A549 (cell line): Measurements from ENCODE around the gene PPP2R3A.
"Not testable (repeated sequence)": the region's sequence is repeated elsewhere in the genome, so short reads cannot be mapped to it uniquely, and the experiment has no call there.

Source experiments
- GATA3 ChIP-seq: IDR thresholded peaks from 2 replicates; pipeline ENCODE4 v1.6.1; 2012; ENCODE audit warnings: borderline replicate concordance
- JUNB ChIP-seq: fragments of >200 bp; sonication (Bioruptor Twin); formaldehyde crosslinking; IDR thresholded peaks from 2 replicates; pipeline ENCODE4 v1.6.1; 2016
- POLR2A ChIP-seq: IDR thresholded peaks from 2 replicates; pipeline ENCODE4 v1.6.1; 2012; ENCODE audit warnings: mild to moderate bottlenecking, low read length
- POLR2AphosphoS2 ChIP-seq: conservative IDR thresholded peaks from 2 replicates; pipeline ENCODE4 v1.6.1; 2012; ENCODE audit warnings: low read length, improper control_type of control experiment, inconsistent platforms
- RAD21 ChIP-seq, 2 experiments: fragments of >200 bp in 1 of 2; sonication (Bioruptor Twin) in 1 of 2; formaldehyde crosslinking in 1 of 2; IDR thresholded peaks in 1 of 2; conservative IDR thresholded peaks in 1 of 2; 2 replicates in 1 of 2; 3 replicates in 1 of 2; pipeline ENCODE4 v1.6.1; 2012 to 2018; ENCODE audit warnings: inconsistent platforms in 1 of 2
- RCOR1 ChIP-seq: fragments of 150-350 bp; IDR thresholded peaks from 2 replicates; pipeline ENCODE4 v1.6.1; 2014; ENCODE audit warnings: antibody characterized with exemption, low read length, low read depth
- RNF2 ChIP-seq: fragments of 200-600 bp; sonication (generic); IDR thresholded peaks from 2 replicates; pipeline ENCODE4 v1.6.1; 2016; ENCODE audit warnings: low read depth, mild to moderate bottlenecking, antibody characterized with exemption, moderate library complexity, borderline replicate concordance
- SMC3 ChIP-seq: fragments of >200 bp; sonication (Bioruptor Twin); formaldehyde crosslinking; IDR thresholded peaks from 3 replicates; pipeline ENCODE4 v1.6.1; 2018; ENCODE audit warnings: inconsistent platforms
- ZSCAN20 ChIP-seq: fragments of 250-450 bp; sonication (Bioruptor Pico); IDR thresholded peaks from 2 replicates; pipeline ENCODE4 v1.8.0; 2022; ENCODE audit warnings: mild to moderate bottlenecking, moderate library complexity
- TF ChIP-seq, protein P1 (sequence below): fragments of >200 bp; sonication (Bioruptor Twin); formaldehyde crosslinking; IDR thresholded peaks from 3 replicates; pipeline ENCODE4 v1.5.1; 2016

DNA sequence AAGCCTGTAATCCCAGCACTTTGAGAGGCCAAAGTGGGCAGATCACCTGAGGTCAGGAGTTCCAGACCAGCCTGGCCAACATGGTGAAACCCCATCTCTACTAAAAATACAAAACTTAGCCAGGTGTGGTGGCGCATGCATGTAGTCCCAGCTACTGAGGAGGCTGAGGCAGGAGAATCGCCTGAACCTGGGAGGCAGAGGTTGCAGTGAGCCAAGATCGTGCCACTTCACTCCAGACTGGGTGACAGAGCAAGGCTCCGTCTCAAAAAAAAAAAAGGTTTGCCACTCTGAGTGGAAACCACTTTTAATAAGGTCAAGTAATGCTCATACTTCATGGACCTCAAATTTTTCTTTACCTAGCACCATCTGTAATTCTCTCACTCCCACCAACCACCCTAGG is 178.9 kb downstream of the PPP2R3A start:
- not testable (repeated sequence) for TF ChIP-seq POLR2A; ZSCAN20 (CRISPR knock-in tag); JUNB; RCOR1; RAD21 (conservative IDR thresholded peaks at IDR 0.05 in 1 of 2, IDR thresholded peaks at IDR 0.05 in 1 of 2); SMC3; GATA3; RNF2; POLR2AphosphoS2
- TF ChIP-seq, protein P1, sequence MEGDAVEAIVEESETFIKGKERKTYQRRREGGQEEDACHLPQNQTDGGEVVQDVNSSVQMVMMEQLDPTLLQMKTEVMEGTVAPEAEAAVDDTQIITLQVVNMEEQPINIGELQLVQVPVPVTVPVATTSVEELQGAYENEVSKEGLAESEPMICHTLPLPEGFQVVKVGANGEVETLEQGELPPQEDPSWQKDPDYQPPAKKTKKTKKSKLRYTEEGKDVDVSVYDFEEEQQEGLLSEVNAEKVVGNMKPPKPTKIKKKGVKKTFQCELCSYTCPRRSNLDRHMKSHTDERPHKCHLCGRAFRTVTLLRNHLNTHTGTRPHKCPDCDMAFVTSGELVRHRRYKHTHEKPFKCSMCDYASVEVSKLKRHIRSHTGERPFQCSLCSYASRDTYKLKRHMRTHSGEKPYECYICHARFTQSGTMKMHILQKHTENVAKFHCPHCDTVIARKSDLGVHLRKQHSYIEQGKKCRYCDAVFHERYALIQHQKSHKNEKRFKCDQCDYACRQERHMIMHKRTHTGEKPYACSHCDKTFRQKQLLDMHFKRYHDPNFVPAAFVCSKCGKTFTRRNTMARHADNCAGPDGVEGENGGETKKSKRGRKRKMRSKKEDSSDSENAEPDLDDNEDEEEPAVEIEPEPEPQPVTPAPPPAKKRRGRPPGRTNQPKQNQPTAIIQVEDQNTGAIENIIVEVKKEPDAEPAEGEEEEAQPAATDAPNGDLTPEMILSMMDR = not testable (repeated sequence)
